HepG2 (cell line): ENCODE measurements around the gene SAMD4A.

Experiments used
- EP300 ChIP-seq, 3 experiments: sonication (generic) in 1 of 3; formaldehyde crosslinking in 1 of 3; IDR thresholded peaks; 2 replicates each; pipeline versions ENCODE4 v1.5.1 to v1.6.1; 2011 to 2020; ENCODE audit warnings: low read depth in 2 of 3, low read length in 2 of 3, borderline replicate concordance in 1 of 3, improper control_type of control experiment in 1 of 3, mild to moderate bottlenecking in 1 of 3, missing genetic modification reagents in 1 of 3, moderate library complexity in 1 of 3
- HDAC6 ChIP-seq: fragments of 200-600 bp; sonication (generic); IDR thresholded peaks from 2 replicates; pipeline ENCODE4 v1.7.0; 2017; ENCODE audit warnings: mild to moderate bottlenecking, antibody characterized with exemption, low read length, low read depth
- RFX5 ChIP-seq: IDR thresholded peaks from 2 replicates; pipeline ENCODE4 v1.6.1; 2011; ENCODE audit warnings: low read depth, low read length, improper control_type of control experiment
- SIN3B ChIP-seq: fragments of 150-350 bp; IDR thresholded peaks from 2 replicates; pipeline ENCODE4 v1.6.1; 2014; ENCODE audit warnings: low read length
- ZNF276 ChIP-seq: sonication (generic); formaldehyde crosslinking; IDR thresholded peaks from 2 replicates; pipeline ENCODE4 v1.4.0; 2020; ENCODE audit warnings: mild to moderate bottlenecking, low read depth, missing genetic modification reagents

- TF ChIP-seq HDAC6 (no peak), SIN3B (no peak), ZNF276 (CRISPR knock-in tag) (no peak), EP300 (IDR thresholded peaks at IDR 0.05; ENCODE audit: low read depth in 2 of 2, low read length in 2 of 2) (peak in 1 of 2 experiments; percentile 23; a peak in 1 of 4 replicates), EP300 (CRISPR knock-in tag; IDR thresholded peaks at IDR 0.05; ENCODE audit: borderline replicate concordance) (no peak), RFX5 (no peak)
Observed at GRCh38 chr14:54650959-54651351, 84.0 kb downstream of the SAMD4A start.
